Stimulated activated CD4-positive, alpha-beta T cell treated with anti-CD3 and anti-CD28 coated beads, Interleukin-15, amount 100 ng/mL, for 48 hours (primary cell): Measurements from ENCODE around the gene UBXN1.

ENCODE experiments used
- DNase-seq, 2 donors: peaks; one replicate each; pipeline ENCODE4 v3.0.0-alpha.2; 2020; ENCODE audit warnings: low read depth in 2 of 2

Gene UBXN1, protein sequence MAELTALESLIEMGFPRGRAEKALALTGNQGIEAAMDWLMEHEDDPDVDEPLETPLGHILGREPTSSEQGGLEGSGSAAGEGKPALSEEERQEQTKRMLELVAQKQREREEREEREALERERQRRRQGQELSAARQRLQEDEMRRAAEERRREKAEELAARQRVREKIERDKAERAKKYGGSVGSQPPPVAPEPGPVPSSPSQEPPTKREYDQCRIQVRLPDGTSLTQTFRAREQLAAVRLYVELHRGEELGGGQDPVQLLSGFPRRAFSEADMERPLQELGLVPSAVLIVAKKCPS

DNA sequence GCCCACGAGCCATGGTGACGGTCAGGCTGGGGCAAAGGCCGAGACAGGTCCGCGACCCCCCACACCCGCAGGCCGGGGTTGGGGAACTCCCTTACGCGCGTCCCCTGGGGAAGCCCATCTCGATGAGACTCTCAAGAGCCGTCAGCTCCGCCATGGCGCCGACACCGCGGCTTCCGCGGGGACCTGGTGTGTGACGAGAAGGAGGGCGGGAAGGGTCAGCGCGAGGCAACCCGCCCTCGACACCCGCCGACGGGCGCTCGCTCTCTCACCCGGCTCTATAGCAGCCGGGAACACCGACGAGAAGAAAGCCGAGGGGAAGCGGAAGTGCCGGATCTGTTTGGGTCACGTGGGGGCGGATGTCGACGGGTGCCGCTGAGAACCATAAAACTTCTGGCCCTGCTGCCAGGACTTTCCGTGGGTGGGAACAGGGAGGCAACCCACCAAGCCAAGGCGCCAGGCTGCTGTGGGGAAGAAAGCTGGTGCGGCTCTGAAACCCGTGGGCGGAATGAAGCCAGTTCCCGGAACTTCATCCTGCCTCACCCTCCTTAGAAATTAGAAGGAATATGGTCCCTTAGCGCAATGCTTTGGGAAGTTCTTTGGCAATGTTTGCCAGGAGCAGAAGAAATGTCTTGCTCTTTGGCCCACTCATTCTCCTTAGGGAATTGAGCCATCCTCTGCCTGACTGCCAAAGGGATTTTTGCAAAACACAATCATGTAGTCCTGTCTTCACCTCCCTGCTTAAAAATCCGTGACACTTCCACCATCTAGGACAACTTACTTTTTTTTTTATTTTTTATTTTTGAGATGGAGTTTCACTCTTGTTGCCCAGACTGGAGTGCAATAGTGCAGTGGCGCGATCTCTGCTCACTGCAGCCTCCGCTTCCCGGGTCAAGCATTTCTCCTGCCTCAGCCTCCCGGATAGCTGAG, at the start of gene UBXN1:
UBXN1 (minus strand) TSS at position 304 of the 927 bp plus-strand sequence; CDS start at position 154, 150 bp downstream.
- DNase-seq: peak; percentile 82 to 86

GRCh38 chr11:62728171-62728988, 49.5 kb upstream of the UBXN1 start, which contains the start of gene TTC9C:
Gene TTC9C (plus strand): TSS chr11:62728486. CDS start chr11:62728849, 363 bp downstream.
- peak; percentile 73 to 79 for DNase-seq

GRCh38 chr11:62727872-62728170, 48.9 kb upstream of the UBXN1 start:
- DNase-seq: peak; percentile 78 to 80

DNA sequence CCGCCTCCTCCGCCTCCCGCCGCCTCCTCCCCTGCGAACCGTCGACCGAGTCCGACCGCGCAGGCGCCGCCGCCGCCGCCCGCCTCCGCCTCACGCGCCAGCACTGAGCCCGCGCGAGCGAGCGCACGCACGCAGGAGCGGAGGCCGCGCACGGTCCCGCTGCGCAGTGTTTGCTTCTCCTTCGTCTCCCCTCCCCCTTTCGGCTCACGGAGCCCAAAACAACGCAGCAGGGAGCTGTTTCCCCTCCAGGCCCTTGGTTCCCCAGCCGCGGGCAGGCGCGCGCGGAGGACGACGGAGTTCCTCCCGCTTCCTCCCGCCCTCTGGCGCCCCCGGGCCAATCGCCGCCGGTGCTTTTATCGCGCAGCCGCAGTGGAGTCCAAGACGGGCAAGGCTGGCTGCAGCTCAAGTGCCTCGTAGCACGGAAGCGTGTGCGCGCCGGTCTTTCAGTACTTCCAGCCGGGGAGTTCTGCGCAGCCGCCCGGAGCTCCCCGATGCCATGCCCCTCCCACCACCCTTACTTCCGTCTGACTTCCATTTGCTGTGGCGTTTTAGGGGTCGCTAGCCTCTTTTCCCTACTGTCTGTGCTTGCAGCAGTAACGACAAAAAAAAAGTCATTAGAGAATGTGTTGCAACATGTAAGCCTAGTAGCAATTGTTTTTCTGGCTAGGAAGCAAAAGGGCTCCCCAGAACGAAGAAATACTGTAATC, 48.4 kb upstream of the UBXN1 start, which contains the start of gene HNRNPUL2:
HNRNPUL2 (minus strand) TSS at position 293 of the 707 bp plus-strand sequence. CDS start 301 bp downstream, outside the sequence.
- DNase-seq: peak; percentile 97 to 98

DNA sequence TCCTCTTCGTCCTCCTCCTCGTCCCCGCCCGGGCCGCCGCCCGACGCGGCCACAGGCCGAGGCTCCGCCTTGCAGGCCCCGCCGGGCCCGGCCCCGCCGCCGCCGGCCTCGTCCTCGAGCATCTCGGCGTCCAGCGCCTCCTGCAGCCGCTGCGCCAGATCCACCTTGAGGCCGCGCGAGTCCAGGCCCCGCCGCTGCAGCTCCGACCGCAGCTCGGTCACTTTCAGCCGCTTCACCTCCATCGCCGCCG, 48.0 kb upstream of the UBXN1 start:
- no peak for DNase-seq

- no peak for DNase-seq
Measured at GRCh38 chr11:62726156-62726914, 47.5 kb upstream of the UBXN1 start.

DNA sequence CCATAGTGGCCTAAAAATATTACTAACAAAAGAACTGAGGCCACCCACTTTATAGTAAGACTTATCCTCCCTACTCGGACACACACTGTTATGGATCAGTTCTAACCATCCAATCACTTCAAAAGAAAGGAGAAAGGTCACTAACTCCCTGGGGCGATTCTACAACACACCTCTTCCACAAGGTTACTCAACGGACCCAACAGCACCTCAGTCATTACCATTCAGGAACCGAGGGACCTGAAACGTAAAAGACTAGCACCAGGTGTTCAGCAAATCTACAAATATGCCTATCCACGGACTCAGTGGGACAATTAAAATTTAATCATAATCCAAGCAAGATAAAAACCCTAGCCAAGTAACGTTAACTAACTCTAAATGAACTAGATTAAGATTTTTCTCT, 46.8 kb upstream of the UBXN1 start:
- DNase-seq: no peak

- no peak for DNase-seq
Measured at GRCh38 chr11:62724171-62724570, 45.3 kb upstream of the UBXN1 start.

DNA sequence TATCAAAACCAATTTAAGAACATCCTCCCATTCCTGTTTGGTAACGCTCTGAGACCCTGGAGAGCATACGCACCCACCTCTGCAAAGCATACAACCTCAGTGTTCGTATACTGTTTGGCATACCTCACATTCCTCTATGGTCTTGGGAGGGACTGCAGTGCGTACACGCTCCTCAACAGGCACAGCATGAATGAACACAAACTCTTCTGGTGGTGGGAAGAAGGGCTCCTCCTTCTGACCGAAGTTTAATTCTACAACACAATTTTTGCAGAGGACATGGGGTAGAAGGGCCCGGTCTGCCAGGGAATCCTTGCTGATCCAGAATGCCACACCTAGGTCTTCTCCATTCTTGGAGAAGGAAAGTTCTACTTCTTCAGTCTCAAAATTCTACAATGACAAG, 43.1 kb upstream of the UBXN1 start:
- DNase-seq: no peak

DNA sequence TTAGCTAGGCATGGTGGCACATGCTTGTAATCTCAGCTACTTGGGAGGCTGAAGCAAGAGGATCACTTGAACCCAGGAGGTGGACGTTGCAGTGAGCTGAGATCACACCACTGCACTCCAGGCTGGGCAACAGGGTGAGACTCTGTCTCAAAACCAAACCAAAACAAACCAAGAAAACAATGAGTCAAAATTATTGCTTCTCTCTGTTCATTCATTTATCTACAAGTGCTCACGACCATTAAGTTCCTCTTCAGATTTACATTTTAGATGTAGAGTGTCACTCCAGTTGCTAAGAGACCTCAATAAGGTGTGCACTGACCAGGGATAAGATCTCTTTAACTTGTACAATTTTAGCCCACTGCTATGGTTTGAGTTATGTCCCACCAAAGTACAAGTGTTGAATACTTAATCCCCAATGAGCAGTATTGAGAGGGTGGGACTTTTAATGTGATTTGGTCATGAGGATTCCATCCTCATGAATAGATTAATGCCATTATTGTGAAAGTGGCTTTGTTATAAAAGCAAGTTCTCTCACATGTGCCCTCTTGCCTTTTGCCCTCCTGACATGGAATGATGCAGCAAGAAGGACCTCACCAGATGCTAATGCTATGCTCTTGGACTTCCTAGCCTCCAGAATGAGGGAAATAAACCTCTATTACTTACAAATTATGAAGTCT, 40.6 kb upstream of the UBXN1 start:
- DNase-seq: no peak

DNA sequence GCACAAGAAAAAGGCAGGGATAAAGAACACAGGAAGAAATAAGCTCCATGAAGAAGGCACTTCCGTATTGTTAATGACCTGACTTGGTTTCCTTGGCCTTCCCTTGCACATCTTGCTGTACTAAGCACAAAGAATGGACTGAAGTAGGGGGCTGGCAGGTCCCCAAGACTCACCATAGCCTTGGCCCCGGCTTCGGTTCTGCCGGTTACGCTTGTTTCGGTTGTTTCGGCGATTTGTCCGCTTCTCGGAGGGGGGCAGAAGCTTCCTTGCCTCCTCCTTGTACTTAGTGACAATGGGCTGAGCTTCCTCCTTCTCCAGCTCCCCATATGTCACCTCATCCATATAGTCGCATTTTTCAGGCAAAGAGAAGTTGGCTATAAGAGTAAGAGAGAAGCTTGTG, 37.9 kb upstream of the UBXN1 start:
- DNase-seq: no peak

GRCh38 chr11:62716206-62716605, 37.3 kb upstream of the UBXN1 start:
- DNase-seq: no peak

DNA sequence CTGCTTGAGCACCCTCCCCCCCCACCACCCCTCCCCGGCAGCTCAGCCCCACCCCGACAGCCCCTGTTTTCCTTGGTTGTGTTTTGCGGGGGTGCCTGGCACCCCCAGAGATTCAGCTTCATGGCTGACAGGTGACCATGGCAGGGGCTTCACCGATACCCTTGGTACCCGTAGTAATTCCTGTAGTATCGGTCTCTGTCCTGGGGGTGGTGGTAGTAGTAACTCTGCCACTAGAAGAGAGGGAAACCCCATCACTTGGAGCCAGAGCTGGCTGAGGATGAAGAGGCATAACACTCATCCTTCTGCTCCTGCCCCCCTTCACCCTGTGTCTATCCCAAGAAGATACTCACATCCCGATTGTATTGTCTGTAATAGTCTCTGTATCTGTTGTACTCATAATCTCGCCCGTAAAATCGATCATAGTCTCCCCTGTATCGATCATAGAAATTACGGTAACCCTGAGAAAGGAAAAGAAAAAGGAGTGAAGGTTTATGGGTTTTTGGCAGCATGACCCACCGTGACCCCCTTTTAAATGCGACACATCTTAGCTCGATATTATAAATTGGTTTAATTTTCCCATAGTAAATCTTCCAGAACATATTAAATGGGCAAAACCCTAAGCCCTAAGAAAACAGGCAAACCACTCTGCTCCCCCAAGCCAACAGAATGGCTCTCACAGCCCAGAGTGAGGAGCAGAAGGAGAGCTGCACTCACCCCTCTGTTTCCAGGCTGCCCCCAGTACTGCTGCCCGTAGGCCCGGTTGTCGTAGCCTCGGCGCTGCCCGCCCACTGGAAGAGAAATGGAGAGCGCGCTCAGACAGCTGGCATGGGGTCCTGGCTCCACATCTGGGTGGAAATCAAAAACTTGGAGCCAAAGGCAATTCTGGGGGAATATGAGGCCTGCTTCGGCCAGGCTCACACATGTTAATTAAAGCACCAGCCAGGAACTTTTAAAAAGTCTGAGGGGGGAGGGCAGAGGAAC, 36.6 kb upstream of the UBXN1 start:
- no peak for DNase-seq

DNA sequence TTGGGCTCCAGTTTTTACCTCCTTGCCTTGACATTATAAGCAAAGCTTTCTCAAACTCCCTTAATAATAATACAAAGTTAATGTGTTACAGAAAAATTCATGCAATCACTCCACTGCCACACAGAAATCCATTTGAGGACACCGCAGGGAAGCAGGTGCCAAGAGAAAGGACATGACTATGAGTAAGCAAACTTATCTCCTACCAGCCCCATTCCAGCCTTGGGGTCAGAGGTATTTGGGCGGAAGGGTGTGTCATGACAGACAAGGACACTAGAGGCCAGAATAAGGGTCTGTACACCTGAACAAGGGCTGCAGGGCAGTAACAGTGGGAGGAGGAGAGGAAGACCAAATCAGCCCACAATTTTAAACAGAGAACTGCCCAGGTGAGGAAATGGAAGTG, 34.5 kb upstream of the UBXN1 start:
- DNase-seq: no peak

GRCh38 chr11:62712861-62713260, 34.0 kb upstream of the UBXN1 start:
- no peak for DNase-seq

DNA sequence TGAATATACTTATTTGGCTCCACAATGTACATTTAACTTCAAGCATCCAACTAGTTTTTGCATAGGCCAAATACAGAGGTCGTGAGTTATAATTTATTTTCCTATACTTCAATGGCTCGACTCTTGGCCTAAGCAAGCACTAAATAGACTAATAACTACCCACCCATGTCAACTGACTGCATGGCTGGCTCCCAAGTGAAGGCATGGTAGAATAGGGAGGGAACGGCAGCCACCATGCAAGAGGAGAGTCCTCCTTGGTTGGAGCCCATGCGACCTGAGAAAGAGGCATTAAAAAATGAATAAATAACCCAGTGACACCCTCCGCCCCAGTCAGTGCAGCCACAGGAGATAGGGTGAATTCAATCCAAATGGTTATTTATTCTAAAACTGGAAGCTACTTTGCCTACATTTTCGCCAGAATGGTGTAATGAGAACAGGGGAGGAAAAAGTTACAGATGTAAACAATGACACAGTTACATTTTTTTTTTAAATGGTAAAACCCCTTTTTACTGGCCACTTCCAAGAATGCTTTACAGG, 33.5 kb upstream of the UBXN1 start:
- no peak for DNase-seq

- DNase-seq: no peak
Measured at GRCh38 chr11:62710001-62710345, 31.1 kb upstream of the UBXN1 start.

- DNase-seq: peak; percentile 94
Measured at GRCh38 chr11:62709247-62710000, 30.6 kb upstream of the UBXN1 start.
